GM23338 (cell line): Measurements from ENCODE around the gene NINJ1.

Source experiments
- CTCF ChIP-seq, 2 experiments: fragments of 200-600 bp in 1 of 2; sonication (generic) in 1 of 2; conservative IDR thresholded peaks; 2 replicates each; pipeline versions ENCODE4 v1.5.1 to v1.6.1; 2016 to 2017; ENCODE audit warnings: antibody characterized with exemption in 2 of 2, low read depth in 2 of 2, mild to moderate bottlenecking in 2 of 2, moderate library complexity in 1 of 2
- ETS1 ChIP-seq: IDR thresholded peaks from 2 replicates; pipeline ENCODE4 v1.6.1; 2016; ENCODE audit warnings: antibody characterized with exemption
- EZH2 ChIP-seq: fragments of 200-600 bp; sonication (generic); IDR thresholded peaks from one replicate; pipeline ENCODE4 v1.8.0; 2017; ENCODE audit warnings: antibody characterized with exemption, mild to moderate bottlenecking, low read depth; ENCODE audit not compliant: unreplicated experiment
- POLR2AphosphoS5 ChIP-seq: IDR thresholded peaks from 2 replicates; pipeline ENCODE4 v1.6.1; 2016; ENCODE audit warnings: antibody characterized with exemption, low read depth
- TF ChIP-seq, protein P1 (sequence below): IDR thresholded peaks from one replicate; pipeline ENCODE4 v1.6.1; 2018; ENCODE audit warnings: antibody characterized with exemption; ENCODE audit not compliant: unreplicated experiment

DNA sequence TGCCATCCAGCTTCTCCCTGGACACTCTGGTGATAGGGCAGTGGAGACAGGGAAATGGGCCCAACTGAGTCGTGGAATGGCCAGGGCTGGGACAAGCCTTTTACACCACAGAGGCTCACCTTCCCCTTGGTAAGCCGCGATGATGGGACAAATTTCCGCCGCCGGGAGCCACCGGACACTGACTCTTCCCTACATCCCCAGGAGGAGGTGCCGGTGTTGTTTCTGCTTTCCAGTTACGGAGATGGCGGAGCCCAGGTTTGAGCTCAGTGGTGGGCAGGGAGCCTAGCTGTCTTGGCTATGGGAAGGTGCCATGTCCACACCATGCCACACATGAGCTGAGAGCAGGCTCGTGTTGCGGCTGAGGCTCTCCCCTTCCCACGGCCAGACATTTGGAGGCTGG lies 30.0 kb upstream of the NINJ1 start:
- TF ChIP-seq, protein P1, sequence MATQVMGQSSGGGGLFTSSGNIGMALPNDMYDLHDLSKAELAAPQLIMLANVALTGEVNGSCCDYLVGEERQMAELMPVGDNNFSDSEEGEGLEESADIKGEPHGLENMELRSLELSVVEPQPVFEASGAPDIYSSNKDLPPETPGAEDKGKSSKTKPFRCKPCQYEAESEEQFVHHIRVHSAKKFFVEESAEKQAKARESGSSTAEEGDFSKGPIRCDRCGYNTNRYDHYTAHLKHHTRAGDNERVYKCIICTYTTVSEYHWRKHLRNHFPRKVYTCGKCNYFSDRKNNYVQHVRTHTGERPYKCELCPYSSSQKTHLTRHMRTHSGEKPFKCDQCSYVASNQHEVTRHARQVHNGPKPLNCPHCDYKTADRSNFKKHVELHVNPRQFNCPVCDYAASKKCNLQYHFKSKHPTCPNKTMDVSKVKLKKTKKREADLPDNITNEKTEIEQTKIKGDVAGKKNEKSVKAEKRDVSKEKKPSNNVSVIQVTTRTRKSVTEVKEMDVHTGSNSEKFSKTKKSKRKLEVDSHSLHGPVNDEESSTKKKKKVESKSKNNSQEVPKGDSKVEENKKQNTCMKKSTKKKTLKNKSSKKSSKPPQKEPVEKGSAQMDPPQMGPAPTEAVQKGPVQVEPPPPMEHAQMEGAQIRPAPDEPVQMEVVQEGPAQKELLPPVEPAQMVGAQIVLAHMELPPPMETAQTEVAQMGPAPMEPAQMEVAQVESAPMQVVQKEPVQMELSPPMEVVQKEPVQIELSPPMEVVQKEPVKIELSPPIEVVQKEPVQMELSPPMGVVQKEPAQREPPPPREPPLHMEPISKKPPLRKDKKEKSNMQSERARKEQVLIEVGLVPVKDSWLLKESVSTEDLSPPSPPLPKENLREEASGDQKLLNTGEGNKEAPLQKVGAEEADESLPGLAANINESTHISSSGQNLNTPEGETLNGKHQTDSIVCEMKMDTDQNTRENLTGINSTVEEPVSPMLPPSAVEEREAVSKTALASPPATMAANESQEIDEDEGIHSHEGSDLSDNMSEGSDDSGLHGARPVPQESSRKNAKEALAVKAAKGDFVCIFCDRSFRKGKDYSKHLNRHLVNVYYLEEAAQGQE, result no peak
- TF ChIP-seq CTCF (conservative IDR thresholded peaks at IDR 0.05; ENCODE audit: low read depth in 2 of 2) (peak; percentile 49 to 73), POLR2AphosphoS5 (no peak), ETS1 (no peak), EZH2 (no peak)
